Testis (tissue), 3 donors: ENCODE data around the gene WNK1. TPM values are rescaled to one million over a fixed set of nuclear protein-coding genes. Genes with fewer than 3 reads are reported as not detected.

Experiments
- DNase-seq: peaks from one replicate; pipeline ENCODE4 v3.0.0-alpha.2; 2019
- H3K27ac ChIP-seq, 2 donors: fragments of 200-600 bp; sonication (generic); one replicate each; pipeline ENCODE4 v1.5.1; 2019
- H3K27me3 ChIP-seq: fragments of 200-600 bp; sonication (generic); one replicate; pipeline ENCODE4 v1.5.1; 2019
- H3K36me3 ChIP-seq: fragments of 200-600 bp; sonication (generic); one replicate; pipeline ENCODE4 v1.5.1; 2017; ENCODE audit warnings: low read depth; ENCODE audit errors: missing control alignments
- H3K4me1 ChIP-seq: fragments of 200-600 bp; sonication (generic); one replicate; pipeline ENCODE4 v1.5.1; 2019
- H3K4me3 ChIP-seq, 2 donors: fragments of 200-600 bp; sonication (generic); one replicate each; pipeline ENCODE4 v1.5.1; 2017 to 2019
- H3K9me3 ChIP-seq: fragments of 200-600 bp; sonication (generic); one replicate; pipeline ENCODE4 v1.5.1; 2017
- POLR2A ChIP-seq: fragments of 450-650 bp; IDR thresholded peaks from one replicate; pipeline ENCODE4 v1.6.1; 2017; ENCODE audit warnings: antibody characterized with exemption, mild to moderate bottlenecking, moderate library complexity
- WGBS, 2 donors: methylation state at CpG; one replicate each; pipeline ENCODE4 v1.1.5; 2018; 5-methylcytosine and 5-hydroxymethylcytosine counted together
- intact Hi-C: fragments of 100-400 bp; cut with DNase I; formaldehyde crosslinking; loops from one replicate; pipeline ENCODE4 v1.15.1; 2023; ENCODE audit warnings: low total_unique reads
- polyA plus RNA-seq: library from polyadenylated mRNA; stranded (reverse); fragments of 350-450 nt; fragmentation: Illumina TruSeq; extraction: RNeasy Lipid Tissue Mini Kit (QIAGEN cat#74804); gene quantifications from one replicate; pipeline ENCODE4 v1.2.3, GENCODE V29; 2014; ENCODE audit warnings: low read depth, low replicate concordance; ENCODE audit not compliant: insufficient read depth
- total RNA-seq, 2 donors: library from RNA; depleted of rRNA; stranded (reverse); fragments of >200 nt; gene quantifications; one replicate each; pipeline ENCODE4 v1.2.3, GENCODE V29; 2016
- TF ChIP-seq, protein P1 (sequence below), 3 experiments: fragments of 450-650 bp in 2 of 3; fragments of 200-600 bp in 1 of 3; sonication (generic) in 1 of 3; IDR thresholded peaks; one replicate each; pipeline ENCODE4 v1.5.1; 2016 to 2019; ENCODE audit warnings: antibody characterized with exemption in 3 of 3, mild to moderate bottlenecking in 2 of 3, moderate library complexity in 1 of 3

WNK1 gene
- total and polyA plus RNA-seq, 3 donors from 2014 or later: 152 to 276 (median 259) TPM

DNA sequence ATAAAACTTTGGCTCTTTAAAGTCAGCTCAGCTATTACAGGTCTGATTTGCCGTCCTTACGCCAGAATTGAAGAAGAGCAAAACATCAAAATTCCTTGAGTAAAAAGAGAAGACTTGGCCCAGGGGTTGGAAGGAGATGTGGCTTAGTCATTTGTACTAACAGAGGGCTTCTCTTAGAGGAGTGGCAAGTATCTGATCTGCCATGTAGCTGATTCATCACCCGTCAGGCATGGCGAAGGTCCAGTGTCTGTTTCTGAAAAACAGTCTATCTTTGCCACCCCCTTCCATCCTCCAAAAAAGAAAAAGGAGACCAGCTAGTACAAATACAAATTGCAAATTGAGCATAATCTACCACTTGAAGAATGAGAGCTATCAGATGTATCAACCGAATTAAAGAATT is 105.2 kb downstream of the WNK1 start:
- H3K36me3 ChIP-seq: no peaks in the 10 kb centered on the region
- intact Hi-C loops: no loop called here
- no peak for DNase-seq
- H3K4me1 ChIP-seq: no peaks in the 10 kb centered on the region
- no peak overlapping the region for H3K27ac ChIP-seq
- no peaks in the 10 kb centered on the region for H3K27me3 ChIP-seq
- no peaks in the 10 kb centered on the region for H3K9me3 ChIP-seq
- no peak overlapping the region for H3K4me3 ChIP-seq
- TF ChIP-seq, protein P1, sequence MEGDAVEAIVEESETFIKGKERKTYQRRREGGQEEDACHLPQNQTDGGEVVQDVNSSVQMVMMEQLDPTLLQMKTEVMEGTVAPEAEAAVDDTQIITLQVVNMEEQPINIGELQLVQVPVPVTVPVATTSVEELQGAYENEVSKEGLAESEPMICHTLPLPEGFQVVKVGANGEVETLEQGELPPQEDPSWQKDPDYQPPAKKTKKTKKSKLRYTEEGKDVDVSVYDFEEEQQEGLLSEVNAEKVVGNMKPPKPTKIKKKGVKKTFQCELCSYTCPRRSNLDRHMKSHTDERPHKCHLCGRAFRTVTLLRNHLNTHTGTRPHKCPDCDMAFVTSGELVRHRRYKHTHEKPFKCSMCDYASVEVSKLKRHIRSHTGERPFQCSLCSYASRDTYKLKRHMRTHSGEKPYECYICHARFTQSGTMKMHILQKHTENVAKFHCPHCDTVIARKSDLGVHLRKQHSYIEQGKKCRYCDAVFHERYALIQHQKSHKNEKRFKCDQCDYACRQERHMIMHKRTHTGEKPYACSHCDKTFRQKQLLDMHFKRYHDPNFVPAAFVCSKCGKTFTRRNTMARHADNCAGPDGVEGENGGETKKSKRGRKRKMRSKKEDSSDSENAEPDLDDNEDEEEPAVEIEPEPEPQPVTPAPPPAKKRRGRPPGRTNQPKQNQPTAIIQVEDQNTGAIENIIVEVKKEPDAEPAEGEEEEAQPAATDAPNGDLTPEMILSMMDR (IDR thresholded peaks at IDR 0.05): no peak
- no peak for TF ChIP-seq POLR2A
- 90 to 94% methylated on average over 5 of the region's 5 CpGs for WGBS, 2 donors

DNA sequence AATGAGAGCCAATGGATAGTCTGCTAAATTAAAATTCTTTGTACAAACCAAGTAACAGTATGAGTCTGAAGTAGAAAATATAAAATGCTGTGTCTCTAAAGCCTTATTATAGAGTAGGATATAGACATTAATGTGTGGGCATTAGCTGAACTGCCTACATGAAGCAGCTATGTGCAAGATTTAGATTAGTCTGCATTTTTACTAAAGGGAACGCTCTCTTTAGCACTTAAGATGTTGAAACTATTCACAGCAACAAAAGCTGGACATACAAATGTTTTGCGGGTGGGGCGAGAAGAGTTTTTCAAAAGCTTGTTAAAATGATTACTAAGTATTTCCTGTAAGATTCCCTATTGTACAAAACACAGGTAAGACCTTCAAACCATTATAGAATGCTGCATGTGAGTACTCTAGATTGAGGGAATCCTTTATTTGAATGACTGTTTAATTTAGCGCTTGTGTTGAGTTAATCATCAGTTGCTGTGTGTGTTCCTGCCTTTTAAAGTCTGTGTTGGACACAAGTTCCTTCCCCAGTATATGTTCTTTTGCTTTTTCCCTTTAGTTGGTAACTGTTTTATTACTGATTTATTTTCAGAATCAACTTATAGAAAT is 110.0 kb downstream of the WNK1 start:
- H3K4me1 ChIP-seq: no peaks in the 10 kb centered on the region
- TF ChIP-seq, protein P1 (IDR thresholded peaks at IDR 0.05): no peak
- no peak for TF ChIP-seq POLR2A
- intact Hi-C loops: no loop called here
- H3K36me3 ChIP-seq: no peaks in the 10 kb centered on the region
- no peaks in the 10 kb centered on the region for H3K9me3 ChIP-seq
- 97 to 98% methylated on average over 4 of the region's 4 CpGs for WGBS, 2 donors
- DNase-seq: no peak
- no peaks in the 10 kb centered on the region for H3K27me3 ChIP-seq
- H3K27ac ChIP-seq: no peak overlapping the region
- no peak overlapping the region for H3K4me3 ChIP-seq

DNA sequence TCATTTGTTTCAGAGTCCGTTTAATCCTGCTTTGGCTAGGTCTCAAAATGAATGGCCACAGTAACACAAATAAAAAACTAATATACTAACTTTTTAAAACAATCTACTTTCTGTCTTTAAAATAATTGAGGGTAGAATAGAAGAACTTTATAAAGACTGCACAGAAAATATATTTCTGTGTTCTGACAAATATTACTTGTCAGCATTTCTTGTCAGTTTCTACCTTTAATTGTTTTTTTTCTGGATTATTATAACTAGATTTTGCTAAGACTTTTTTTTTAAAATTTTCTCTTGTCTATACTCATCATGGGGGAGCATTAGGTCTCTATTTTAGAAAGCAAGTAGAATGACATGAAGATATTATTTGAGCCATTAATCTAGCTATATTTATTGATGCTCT is 110.9 kb downstream of the WNK1 start:
- H3K4me1 ChIP-seq: no peaks in the 10 kb centered on the region
- no peak for DNase-seq
- intact Hi-C loops: no loop called here
- no peak for TF ChIP-seq POLR2A
- TF ChIP-seq, protein P1 (IDR thresholded peaks at IDR 0.05): no peak
- H3K27ac ChIP-seq: no peak overlapping the region
- H3K27me3 ChIP-seq: no peaks in the 10 kb centered on the region
- H3K36me3 ChIP-seq: no peaks in the 10 kb centered on the region
- WGBS, 2 donors: 71 to 79% methylated on average over 1 of the region's 1 CpG
- H3K9me3 ChIP-seq: no peaks in the 10 kb centered on the region
- H3K4me3 ChIP-seq: no peak overlapping the region

DNA sequence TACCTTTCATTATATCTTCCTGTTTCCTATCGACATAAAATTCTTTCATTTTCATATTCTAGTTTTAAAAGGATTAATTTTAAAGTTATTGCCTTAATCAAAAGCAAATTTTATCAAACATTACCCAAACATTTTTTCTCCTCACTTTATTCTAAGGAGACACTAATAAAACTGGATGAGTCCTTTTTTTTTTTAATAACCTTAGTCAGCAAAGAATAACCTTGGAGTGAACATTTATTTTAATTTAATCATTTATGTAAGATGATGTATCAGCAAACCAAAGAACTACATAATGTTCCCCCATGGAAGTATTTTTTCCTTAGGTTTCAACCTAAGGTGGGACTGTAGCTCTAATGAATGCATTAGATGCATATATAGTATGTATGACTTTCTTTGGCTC is 113.2 kb downstream of the WNK1 start:
- Histone ChIP-seq H3K9me3 (no peaks in the 10 kb centered on the region), H3K27me3 (no peaks in the 10 kb centered on the region), H3K36me3 (no peaks in the 10 kb centered on the region), H3K4me1 (no peaks in the 10 kb centered on the region), H3K27ac (no peak overlapping the region), H3K4me3 (no peak overlapping the region)
- intact Hi-C loops: no loop called here
- 72 to 98% methylated on average over 1 of the region's 1 CpG for WGBS, 2 donors
- DNase-seq: no peak
- no peak for TF ChIP-seq POLR2A
- TF ChIP-seq, protein P1 (IDR thresholded peaks at IDR 0.05): no peak

DNA sequence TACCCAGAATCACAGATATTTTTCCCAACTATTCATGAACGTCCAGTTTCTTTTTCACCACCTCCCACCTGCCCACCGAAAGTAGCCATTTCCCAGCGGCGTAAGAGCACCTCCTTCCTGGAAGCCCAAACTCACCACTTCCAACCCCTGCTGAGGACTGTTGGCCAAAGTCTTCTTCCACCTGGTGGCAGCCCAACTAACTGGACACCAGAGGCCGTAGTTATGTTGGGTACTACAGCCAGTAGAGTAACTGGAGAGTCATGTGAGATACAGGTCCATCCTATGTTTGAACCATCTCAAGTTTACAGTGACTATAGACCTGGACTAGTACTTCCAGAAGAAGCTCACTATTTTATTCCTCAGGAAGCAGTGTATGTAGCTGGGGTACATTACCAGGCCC is 115.5 kb downstream of the WNK1 start:
- intact Hi-C loops: no loop called here
- no peak for TF ChIP-seq POLR2A
- TF ChIP-seq, protein P1 (IDR thresholded peaks at IDR 0.05): no peak
- H3K36me3 ChIP-seq: no peaks in the 10 kb centered on the region
- DNase-seq: no peak
- H3K27me3 ChIP-seq: no peaks in the 10 kb centered on the region
- H3K4me1 ChIP-seq: no peaks in the 10 kb centered on the region
- no peak overlapping the region for H3K27ac ChIP-seq
- no peaks in the 10 kb centered on the region for H3K9me3 ChIP-seq
- H3K4me3 ChIP-seq: no peak overlapping the region
- 91 to 93% methylated on average over 4 to 5 of the region's 5 CpGs for WGBS, 2 donors
